CD14-positive monocyte (primary cell): Measurements from ENCODE around the gene HTR6. TPM values are rescaled to one million over a fixed set of nuclear protein-coding genes. Genes with fewer than 3 reads are reported as not detected.

ENCODE experiments used
- DNase-seq, 3 donors: peaks; one replicate each; pipeline ENCODE4 v3.0.0-alpha.2; 2011 to 2022
- H2AFZ ChIP-seq: 2 replicates; pipeline ENCODE4 v1.6.0; 2012; ENCODE audit warnings: mild to moderate bottlenecking, low read depth, low read length, inconsistent platforms; ENCODE audit not compliant: insufficient read depth, poor library complexity, severe bottlenecking
- H3K27ac ChIP-seq, 2 donors: 1 replicate in 1 of 2; 2 replicates in 1 of 2; pipeline ENCODE4 v1.5.1; 2012 to 2013; ENCODE audit warnings: low read length in 2 of 2, control low read depth in 1 of 2, inconsistent platforms in 1 of 2, low read depth in 1 of 2, mild to moderate bottlenecking in 1 of 2
- H3K27me3 ChIP-seq, 2 donors: one replicate each; pipeline versions ENCODE4 v1.6.0 to v1.6.1; 2011 to 2013; ENCODE audit warnings: low read length in 2 of 2; ENCODE audit not compliant: control insufficient read depth in 2 of 2, insufficient read depth in 2 of 2
- H3K36me3 ChIP-seq, 2 donors: replicated peaks in 1 of 2; 1 replicate in 1 of 2; 2 replicates in 1 of 2; pipeline versions ENCODE4 v1.5.1 to v1.6.1; 2012 to 2013; ENCODE audit warnings: low read length in 2 of 2, control low read depth in 1 of 2, inconsistent platforms in 1 of 2, mild to moderate bottlenecking in 1 of 2; ENCODE audit not compliant: insufficient read depth in 2 of 2, control insufficient read depth in 1 of 2
- H3K4me1 ChIP-seq, 2 donors: 1 replicate in 1 of 2; 2 replicates in 1 of 2; pipeline versions ENCODE4 v1.5.1 to v1.6.1; 2012 to 2013; ENCODE audit warnings: low read length in 2 of 2, control low read depth in 1 of 2, inconsistent platforms in 1 of 2, mild to moderate bottlenecking in 1 of 2, moderate library complexity in 1 of 2; ENCODE audit not compliant: insufficient read depth in 2 of 2, control insufficient read depth in 1 of 2
- H3K4me2 ChIP-seq: replicated peaks from 2 replicates; pipeline ENCODE3; 2012; ENCODE audit warnings: low read length, moderate library complexity, mild to moderate bottlenecking; ENCODE audit not compliant: poor library complexity, severe bottlenecking; ENCODE audit errors: extremely low read depth
- H3K4me3 ChIP-seq, 3 experiments: fragments of 200-600 bp in 1 of 3; sonication (generic) in 1 of 3; replicated peaks in 1 of 3; 1 replicate in 2 of 3; 2 replicates in 1 of 3; pipeline ENCODE4 v1.5.1; 2011 to 2013; ENCODE audit warnings: low read length in 3 of 3, mild to moderate bottlenecking in 3 of 3, control low read depth in 2 of 3, low read depth in 2 of 3, inconsistent platforms in 1 of 3, moderate library complexity in 1 of 3
- H3K79me2 ChIP-seq: 2 replicates; pipeline ENCODE4 v1.6.0; 2012; ENCODE audit warnings: mild to moderate bottlenecking, control low read depth, inconsistent platforms, low read length, moderate library complexity; ENCODE audit not compliant: insufficient read depth
- H3K9ac ChIP-seq: 2 replicates; pipeline ENCODE4 v1.6.0; 2017; ENCODE audit warnings: low read length, mild to moderate bottlenecking; ENCODE audit not compliant: insufficient read depth, poor library complexity, severe bottlenecking
- H3K9me3 ChIP-seq, 2 donors: replicated peaks in 1 of 2; 1 replicate in 1 of 2; 2 replicates in 1 of 2; pipeline versions ENCODE4 v1.5.1 to v1.6.1; 2012 to 2013; ENCODE audit warnings: low read length in 2 of 2, control low read depth in 1 of 2; ENCODE audit not compliant: control insufficient read depth in 1 of 2, insufficient read depth in 1 of 2
- H4K20me1 ChIP-seq: 2 replicates; pipeline ENCODE4 v1.6.0; 2012; ENCODE audit warnings: mild to moderate bottlenecking, low read length, control low read depth, moderate library complexity; ENCODE audit not compliant: insufficient read depth
- H3K27ac Mint-ChIP-seq, 7 donors: one replicate each; pipeline ENCODE4 v1.8.0; 2020; ENCODE audit warnings: mild to moderate bottlenecking in 7 of 7, mixed read lengths in 7 of 7, moderate library complexity in 6 of 7, inconsistent platforms in 2 of 7
- H3K27me3 Mint-ChIP-seq, 3 donors: one replicate each; pipeline ENCODE4 v1.8.0; 2021 to 2022; ENCODE audit warnings: low read depth in 3 of 3, mild to moderate bottlenecking in 3 of 3, mixed read lengths in 3 of 3, moderate library complexity in 3 of 3, inconsistent platforms in 1 of 3
- H3K36me3 Mint-ChIP-seq, 2 donors: one replicate each; pipeline ENCODE4 v1.8.0; 2020; ENCODE audit warnings: mixed read lengths in 2 of 2, inconsistent platforms in 1 of 2, mild to moderate bottlenecking in 1 of 2
- H3K4me1 Mint-ChIP-seq: one replicate; pipeline ENCODE4 v1.8.0; 2020; ENCODE audit warnings: mild to moderate bottlenecking, mixed read lengths
- H3K4me3 Mint-ChIP-seq, 2 donors: one replicate each; pipeline ENCODE4 v1.8.0; 2020; ENCODE audit warnings: mild to moderate bottlenecking in 2 of 2, mixed read lengths in 2 of 2, moderate library complexity in 1 of 2
- H3K9me3 Mint-ChIP-seq, 7 donors: one replicate each; pipeline ENCODE4 v1.8.0; 2020 to 2022; ENCODE audit warnings: mixed read lengths in 7 of 7, mild to moderate bottlenecking in 6 of 7, moderate library complexity in 6 of 7, inconsistent platforms in 2 of 7
- CTCF ChIP-seq: fragments of 200-600 bp; IDR thresholded peaks from one replicate; pipeline ENCODE4 v1.8.0; 2022; ENCODE audit warnings: antibody characterized with exemption, mild to moderate bottlenecking
- WGBS: methylation state at CpG from one replicate; pipeline ENCODE4 v1.1.5; 2013; ENCODE audit warnings: missing lambda C conversion rate; ENCODE audit not compliant: insufficient coverage; 5-methylcytosine and 5-hydroxymethylcytosine counted together
- intact Hi-C, 2 donors: fragments of 100-400 bp; cut with micrococcal nuclease; formaldehyde crosslinking; loops; one replicate each; pipeline versions ENCODE4 v1.15.0 to v1.15.1; 2023
- polyA plus RNA-seq, 3 donors: library from polyadenylated mRNA; depleted of rRNA in 1 of 3; unstranded in 2 of 3; stranded (reverse) in 1 of 3; fragments of 300-500 nt in 2 of 3; fragments of >200 nt in 1 of 3; fragmentation: Illumina TruSeq in 2 of 3; gene quantifications; 1 replicate in 2 of 3; 2 replicates in 1 of 3; pipeline ENCODE4 v1.2.3, GENCODE V29; 2012 to 2021

Gene HTR6
- polyA plus RNA-seq, 3 donors = not detected

DNA sequence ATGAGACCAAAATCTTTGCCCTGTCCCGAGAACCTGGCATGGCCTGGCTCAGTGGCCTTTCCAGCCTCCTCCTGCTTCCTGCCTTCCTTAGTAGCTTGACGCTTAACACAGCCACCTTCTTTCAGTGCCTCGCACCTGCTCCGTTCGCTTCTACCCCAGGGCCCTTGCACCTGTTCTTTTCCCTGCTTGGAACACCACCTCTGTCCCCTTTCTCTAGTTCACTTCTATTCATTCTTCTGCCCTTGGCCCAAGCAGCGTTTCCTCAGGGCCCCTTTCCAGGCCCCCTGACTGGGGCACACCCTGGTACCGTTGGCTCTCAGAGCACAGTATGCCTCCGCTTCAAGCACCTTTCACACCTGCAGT is 9.0 kb upstream of the HTR6 start:
- H3K4me1 Mint-ChIP-seq = peaks cover 9% of the 10 kb centered on the region
- no peaks in the 10 kb centered on the region for H3K36me3 ChIP-seq
- no peak overlapping the region for H3K27ac Mint-ChIP-seq
- no peak for DNase-seq
- peaks cover 0 to 4% (median 0%) of the 10 kb centered on the region in 7 donors for H3K9me3 Mint-ChIP-seq
- H4K20me1 ChIP-seq = no peaks in the 10 kb centered on the region
- no peaks in the 10 kb centered on the region for H3K4me1 ChIP-seq
- H2AFZ ChIP-seq = no peak overlapping the region
- H3K9ac ChIP-seq = no peak overlapping the region
- H3K27me3 Mint-ChIP-seq = peaks cover 6 to 23% (median 13%) of the 10 kb centered on the region in 3 donors
- H3K36me3 Mint-ChIP-seq = no peaks in the 10 kb centered on the region
- H3K27me3 ChIP-seq = peaks cover 0 to 5% of the 10 kb centered on the region in 2 donors
- no peak overlapping the region for H3K4me3 ChIP-seq
- H3K4me3 Mint-ChIP-seq = no peak overlapping the region
- H3K9me3 ChIP-seq = no peaks in the 10 kb centered on the region
- H3K27ac ChIP-seq = no peak overlapping the region
- TF ChIP-seq CTCF = no peak
- intact Hi-C loops = loop anchor here in 1 of 2 donors (10.0 kb wide), 1 partner anchor 311 kb away; no protein-coding TSS in a partner anchor
- H3K79me2 ChIP-seq = no peaks in the 10 kb centered on the region
- no peak overlapping the region for H3K4me2 ChIP-seq
- 95% methylated on average over 8 of the region's 8 CpGs for WGBS

DNA sequence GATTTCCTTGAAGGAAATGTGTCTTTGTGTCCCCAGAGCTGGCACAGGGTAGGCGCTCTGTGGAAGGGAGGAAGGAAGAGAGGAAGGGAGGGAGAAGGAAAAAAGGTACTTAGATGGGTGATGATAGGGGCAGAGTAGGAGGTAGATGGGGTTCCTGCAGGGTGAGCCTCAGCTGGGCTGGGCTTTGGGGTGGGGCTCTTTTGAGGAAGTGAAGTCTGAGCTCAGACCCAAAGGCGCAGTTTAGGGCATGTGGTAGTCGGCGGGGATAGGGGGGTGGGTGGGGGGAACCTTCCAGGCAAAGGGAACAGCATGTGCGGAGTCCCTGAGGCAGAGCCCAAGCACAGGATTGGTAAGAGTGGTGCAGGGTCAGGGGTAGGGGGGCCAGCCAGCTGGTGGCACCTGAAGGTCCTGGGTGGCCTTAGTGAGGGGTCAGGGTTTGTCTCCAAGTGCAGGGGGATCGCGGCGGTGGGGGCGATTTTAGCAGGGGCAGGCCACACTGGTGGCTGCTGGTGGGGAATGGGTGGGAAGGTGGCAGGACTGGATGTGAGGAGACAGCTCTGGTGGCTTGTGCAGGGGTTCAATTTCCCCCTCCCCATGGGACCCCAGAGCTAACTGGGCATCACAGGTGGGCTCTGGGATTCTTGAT is 8.4 kb upstream of the HTR6 start:
- H3K27ac ChIP-seq = no peak overlapping the region
- TF ChIP-seq CTCF = no peak
- Mint-ChIP-seq H3K27me3 (peaks cover 6 to 21% (median 15%) of the 10 kb centered on the region in 3 donors), H3K27ac (peak overlapping the region in 1 of 7 donors; percentile 32), H3K4me1 (peaks cover 9% of the 10 kb centered on the region), H3K9me3 (peaks cover 0 to 4% (median 0%) of the 10 kb centered on the region in 7 donors), H3K36me3 (no peaks in the 10 kb centered on the region), H3K4me3 (no peak overlapping the region)
- H3K36me3 ChIP-seq = no peaks in the 10 kb centered on the region
- peaks cover 0 to 6% of the 10 kb centered on the region in 2 donors for H3K27me3 ChIP-seq
- no peak overlapping the region for H2AFZ ChIP-seq
- no peaks in the 10 kb centered on the region for H3K79me2 ChIP-seq
- no peak overlapping the region for H3K4me3 ChIP-seq
- no peaks in the 10 kb centered on the region for H3K9me3 ChIP-seq
- DNase-seq = no peak
- intact Hi-C loops = loop anchor here in 1 of 2 donors (10.0 kb wide), 1 partner anchor 311 kb away; no protein-coding TSS in a partner anchor
- no peaks in the 10 kb centered on the region for H4K20me1 ChIP-seq
- H3K4me1 ChIP-seq = no peaks in the 10 kb centered on the region
- WGBS = 47% methylated on average over 4 of the region's 9 CpGs
- no peak overlapping the region for H3K4me2 ChIP-seq
- no peak overlapping the region for H3K9ac ChIP-seq
